GM23338 (cell line): ENCODE results near the gene MRPL37. TPM values are rescaled to one million over a fixed set of nuclear protein-coding genes. Genes with fewer than 3 reads are reported as not detected.

ENCODE experiments used
- ATAC-seq: fragments of 200-7000 bp; cut with Tn5 transposase; 3 replicates; pipeline ENCODE4 v1.9.1; 2020
- DNase-seq: peaks from one replicate; pipeline ENCODE4 v3.0.0-alpha.2; 2015; ENCODE audit warnings: low spot score
- H2AFZ ChIP-seq: fragments of 200-600 bp; sonication (generic); 2 replicates; pipeline ENCODE4 v1.8.0; 2016; ENCODE audit warnings: antibody characterized with exemption, mild to moderate bottlenecking, moderate library complexity
- H3F3A ChIP-seq: fragments of 200-600 bp; sonication (generic); replicated peaks from 2 replicates; pipeline ENCODE4 v1.8.0; 2017; ENCODE audit warnings: antibody characterized with exemption, mixed run types, low read depth
- H3K27ac ChIP-seq: fragments of 200-600 bp; sonication (generic); 2 replicates; pipeline ENCODE4 v1.6.1; 2016; ENCODE audit warnings: low read depth
- H3K27me3 ChIP-seq: fragments of 200-600 bp; sonication (generic); 2 replicates; pipeline ENCODE4 v1.8.0; 2016; ENCODE audit warnings: mild to moderate bottlenecking, mixed run types, moderate library complexity; ENCODE audit not compliant: insufficient read depth
- H3K36me3 ChIP-seq: fragments of 200-600 bp; sonication (generic); 2 replicates; pipeline ENCODE4 v1.8.0; 2016; ENCODE audit warnings: mild to moderate bottlenecking; ENCODE audit not compliant: insufficient read depth
- H3K4me1 ChIP-seq: fragments of 200-600 bp; sonication (generic); 2 replicates; pipeline ENCODE4 v1.8.0; 2016; ENCODE audit warnings: mild to moderate bottlenecking, moderate library complexity; ENCODE audit not compliant: insufficient read depth
- H3K4me2 ChIP-seq: fragments of 200-600 bp; sonication (generic); 2 replicates; pipeline ENCODE4 v1.7.1; 2017; ENCODE audit warnings: mixed run types
- H3K4me3 ChIP-seq: fragments of 200-600 bp; sonication (generic); 2 replicates; pipeline ENCODE4 v1.6.1; 2016; ENCODE audit warnings: mixed run types
- H3K79me2 ChIP-seq: fragments of 200-600 bp; sonication (generic); replicated peaks from 2 replicates; pipeline ENCODE4 v1.8.0; 2017; ENCODE audit warnings: mild to moderate bottlenecking; ENCODE audit not compliant: insufficient read depth
- H3K9me2 ChIP-seq: fragments of 200-600 bp; sonication (generic); 2 replicates; pipeline ENCODE4 v1.8.0; 2017; ENCODE audit not compliant: insufficient read depth
- H4K20me1 ChIP-seq: fragments of 200-600 bp; sonication (generic); replicated peaks from 2 replicates; pipeline ENCODE4 v1.8.0; 2017; ENCODE audit warnings: mild to moderate bottlenecking; ENCODE audit not compliant: insufficient read depth
- H3K27ac Mint-ChIP-seq: 2 replicates; pipeline ENCODE4 v1.8.0; 2020; ENCODE audit warnings: inconsistent platforms, mild to moderate bottlenecking, moderate library complexity, mixed read lengths
- H3K27me3 Mint-ChIP-seq: 3 replicates; pipeline ENCODE4 v1.8.0; 2022; ENCODE audit warnings: low read depth, mild to moderate bottlenecking, moderate library complexity, mixed read lengths, inconsistent platforms; ENCODE audit not compliant: insufficient read depth, poor library complexity
- H3K36me3 Mint-ChIP-seq: 3 replicates; pipeline ENCODE4 v1.8.0; 2021; ENCODE audit warnings: low read depth, mild to moderate bottlenecking, inconsistent platforms, moderate library complexity, mixed read lengths
- H3K4me1 Mint-ChIP-seq: 3 replicates; pipeline ENCODE4 v1.8.0; 2020; ENCODE audit warnings: mild to moderate bottlenecking, inconsistent platforms, mixed read lengths
- H3K4me3 Mint-ChIP-seq: 3 replicates; pipeline ENCODE4 v1.8.0; 2021; ENCODE audit warnings: moderate library complexity, mild to moderate bottlenecking, inconsistent platforms, mixed read lengths
- H3K9me3 Mint-ChIP-seq: 3 replicates; pipeline ENCODE4 v1.8.0; 2020; ENCODE audit warnings: moderate library complexity, mild to moderate bottlenecking, inconsistent platforms, mixed read lengths
- CTCF ChIP-seq, 2 experiments: fragments of 200-600 bp in 1 of 2; sonication (generic) in 1 of 2; conservative IDR thresholded peaks; 2 replicates each; pipeline versions ENCODE4 v1.5.1 to v1.6.1; 2016 to 2017; ENCODE audit warnings: antibody characterized with exemption in 2 of 2, low read depth in 2 of 2, mild to moderate bottlenecking in 2 of 2, moderate library complexity in 1 of 2
- EZH2phosphoT487 ChIP-seq: fragments of 200-600 bp; sonication (generic); IDR thresholded peaks from one replicate; pipeline ENCODE4 v1.8.1; 2018; ENCODE audit warnings: antibody characterized with exemption; ENCODE audit not compliant: unreplicated experiment
- ZNF331 ChIP-seq: fragments of 250-450 bp; sonication (Bioruptor Pico); IDR thresholded peaks from 2 replicates; pipeline ENCODE4 v1.5.0; 2020; ENCODE audit warnings: low read depth, mild to moderate bottlenecking, moderate library complexity
- polyA plus RNA-seq: library from polyadenylated mRNA; unstranded; fragments of >200 nt; fragmentation: Nextera tagmentation; extraction: Ambion mirVana; gene quantifications from 2 replicates; pipeline ENCODE4 v1.2.1, GENCODE V29; 2016
- total RNA-seq: library from RNA; depleted of rRNA; stranded (reverse); fragments of >200 nt; shearing (Covaris generic); gene quantifications from 2 replicates; pipeline ENCODE4 v1.2.3, GENCODE V29; 2014
- TF ChIP-seq, protein P1 (sequence below): IDR thresholded peaks from one replicate; pipeline ENCODE4 v1.6.1; 2018; ENCODE audit warnings: antibody characterized with exemption; ENCODE audit not compliant: unreplicated experiment
- TF ChIP-seq, protein P2 (sequence below): IDR thresholded peaks from 2 replicates; pipeline ENCODE4 v1.6.1; 2016; ENCODE audit warnings: antibody characterized with exemption

Gene MRPL37
- total and polyA plus RNA-seq, 2 experiments from 2014 or later: 130 to 155 TPM

DNA sequence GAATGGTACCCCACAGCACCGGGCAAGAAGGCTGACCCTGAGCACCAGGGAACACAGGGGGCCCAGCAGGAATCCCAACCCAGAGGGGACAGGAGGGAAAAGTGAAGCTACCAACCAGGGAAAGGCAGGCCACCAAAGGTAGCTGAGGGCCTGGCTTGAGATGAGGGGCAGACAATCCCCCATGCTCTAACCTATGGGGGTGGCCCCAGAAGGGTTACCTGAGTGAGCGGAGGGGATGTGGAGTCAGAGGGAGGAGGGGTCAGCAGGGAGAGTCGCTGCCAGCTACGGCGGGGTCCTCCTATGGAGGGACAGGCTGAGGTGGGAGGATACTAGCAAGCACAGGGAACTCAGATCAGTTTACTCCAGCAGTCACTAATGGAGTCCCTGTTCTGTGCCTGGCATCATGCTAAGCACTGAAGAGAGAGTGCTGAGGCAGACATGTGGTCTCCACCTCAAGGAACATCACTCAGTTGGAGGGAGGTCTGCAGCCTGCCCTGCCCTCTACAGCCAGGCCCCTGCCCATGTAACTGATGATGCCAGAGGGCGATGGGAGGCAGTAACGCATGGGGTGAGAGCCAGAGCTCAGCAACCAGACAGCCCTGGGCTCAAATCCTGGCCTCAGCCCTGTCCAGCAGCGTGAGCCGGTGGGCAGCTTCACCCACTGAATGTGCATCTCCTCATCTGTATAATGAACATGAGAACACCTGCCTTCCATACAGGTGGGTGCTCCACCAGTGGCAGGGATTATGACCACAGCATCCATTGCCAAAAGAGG lies 21.5 kb upstream of the MRPL37 start (continued):
- no peak for TF ChIP-seq CTCF (conservative IDR thresholded peaks at IDR 0.05; ENCODE audit: low read depth in 2 of 2)

DNA sequence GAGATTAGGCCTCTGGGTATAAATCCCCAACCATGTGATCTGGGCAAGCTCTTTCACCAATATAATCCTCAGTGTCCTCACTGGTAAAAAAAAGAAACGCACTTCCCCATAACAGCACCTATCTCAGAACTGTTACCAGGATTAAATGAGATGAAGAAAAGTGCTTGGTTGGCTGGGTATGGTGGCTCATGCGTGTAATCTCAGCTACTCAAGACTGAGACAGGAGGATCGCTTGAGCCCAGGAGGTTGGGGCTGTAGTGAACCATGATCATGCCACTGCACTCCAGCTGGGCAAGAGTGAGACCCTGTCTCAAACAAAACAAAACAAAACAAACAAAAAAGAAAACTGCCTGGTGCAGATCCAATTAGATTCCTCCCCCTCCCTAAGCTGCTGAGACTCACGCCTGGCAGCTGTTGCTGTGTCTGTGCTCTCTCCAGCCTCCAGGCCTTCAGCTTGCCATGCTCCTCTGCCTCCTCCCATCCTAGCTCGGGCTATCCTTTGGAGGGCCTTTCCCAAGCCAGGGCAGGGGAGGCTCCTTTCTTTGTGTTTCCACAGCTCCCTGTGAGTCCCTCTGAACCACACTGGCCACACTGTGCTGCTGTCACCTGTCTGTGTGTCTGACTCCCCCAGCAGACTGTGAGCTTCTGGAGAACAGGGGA lies 19.1 kb upstream of the MRPL37 start:
- no peak for TF ChIP-seq CTCF (conservative IDR thresholded peaks at IDR 0.05; ENCODE audit: low read depth in 2 of 2)
- TF ChIP-seq, protein P1, sequence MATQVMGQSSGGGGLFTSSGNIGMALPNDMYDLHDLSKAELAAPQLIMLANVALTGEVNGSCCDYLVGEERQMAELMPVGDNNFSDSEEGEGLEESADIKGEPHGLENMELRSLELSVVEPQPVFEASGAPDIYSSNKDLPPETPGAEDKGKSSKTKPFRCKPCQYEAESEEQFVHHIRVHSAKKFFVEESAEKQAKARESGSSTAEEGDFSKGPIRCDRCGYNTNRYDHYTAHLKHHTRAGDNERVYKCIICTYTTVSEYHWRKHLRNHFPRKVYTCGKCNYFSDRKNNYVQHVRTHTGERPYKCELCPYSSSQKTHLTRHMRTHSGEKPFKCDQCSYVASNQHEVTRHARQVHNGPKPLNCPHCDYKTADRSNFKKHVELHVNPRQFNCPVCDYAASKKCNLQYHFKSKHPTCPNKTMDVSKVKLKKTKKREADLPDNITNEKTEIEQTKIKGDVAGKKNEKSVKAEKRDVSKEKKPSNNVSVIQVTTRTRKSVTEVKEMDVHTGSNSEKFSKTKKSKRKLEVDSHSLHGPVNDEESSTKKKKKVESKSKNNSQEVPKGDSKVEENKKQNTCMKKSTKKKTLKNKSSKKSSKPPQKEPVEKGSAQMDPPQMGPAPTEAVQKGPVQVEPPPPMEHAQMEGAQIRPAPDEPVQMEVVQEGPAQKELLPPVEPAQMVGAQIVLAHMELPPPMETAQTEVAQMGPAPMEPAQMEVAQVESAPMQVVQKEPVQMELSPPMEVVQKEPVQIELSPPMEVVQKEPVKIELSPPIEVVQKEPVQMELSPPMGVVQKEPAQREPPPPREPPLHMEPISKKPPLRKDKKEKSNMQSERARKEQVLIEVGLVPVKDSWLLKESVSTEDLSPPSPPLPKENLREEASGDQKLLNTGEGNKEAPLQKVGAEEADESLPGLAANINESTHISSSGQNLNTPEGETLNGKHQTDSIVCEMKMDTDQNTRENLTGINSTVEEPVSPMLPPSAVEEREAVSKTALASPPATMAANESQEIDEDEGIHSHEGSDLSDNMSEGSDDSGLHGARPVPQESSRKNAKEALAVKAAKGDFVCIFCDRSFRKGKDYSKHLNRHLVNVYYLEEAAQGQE: no peak
- no peak for TF ChIP-seq EZH2phosphoT487
- TF ChIP-seq ZNF331: no peak
- TF ChIP-seq, protein P2, sequence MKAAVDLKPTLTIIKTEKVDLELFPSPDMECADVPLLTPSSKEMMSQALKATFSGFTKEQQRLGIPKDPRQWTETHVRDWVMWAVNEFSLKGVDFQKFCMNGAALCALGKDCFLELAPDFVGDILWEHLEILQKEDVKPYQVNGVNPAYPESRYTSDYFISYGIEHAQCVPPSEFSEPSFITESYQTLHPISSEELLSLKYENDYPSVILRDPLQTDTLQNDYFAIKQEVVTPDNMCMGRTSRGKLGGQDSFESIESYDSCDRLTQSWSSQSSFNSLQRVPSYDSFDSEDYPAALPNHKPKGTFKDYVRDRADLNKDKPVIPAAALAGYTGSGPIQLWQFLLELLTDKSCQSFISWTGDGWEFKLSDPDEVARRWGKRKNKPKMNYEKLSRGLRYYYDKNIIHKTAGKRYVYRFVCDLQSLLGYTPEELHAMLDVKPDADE: no peak
- no peaks in the 10 kb centered on the region for H3F3A ChIP-seq
- no peak overlapping the region for H3K27ac ChIP-seq
- no peak overlapping the region for H3K4me3 ChIP-seq
- H3K27me3 Mint-ChIP-seq: peaks cover 6% of the 10 kb centered on the region
- no peaks in the 10 kb centered on the region for H3K27me3 ChIP-seq
- no peaks in the 10 kb centered on the region for H3K4me1 ChIP-seq
- peak overlapping the region; percentile 78 for H3K27ac Mint-ChIP-seq
- H3K4me2 ChIP-seq: no peak overlapping the region
- H2AFZ ChIP-seq: no peak overlapping the region
- H3K79me2 ChIP-seq: no peaks in the 10 kb centered on the region
- H3K4me1 Mint-ChIP-seq: peaks cover 3% of the 10 kb centered on the region; the same call in 2 of the 3 replicates
- ATAC-seq (no peak), DNase-seq (no peak)
- H3K4me3 Mint-ChIP-seq: no peak overlapping the region
- H3K36me3 ChIP-seq: no peaks in the 10 kb centered on the region
- H3K9me3 Mint-ChIP-seq: no peaks in the 10 kb centered on the region
- no peaks in the 10 kb centered on the region for H4K20me1 ChIP-seq
- H3K36me3 Mint-ChIP-seq: peaks cover 13% of the 10 kb centered on the region
- no peaks in the 10 kb centered on the region for H3K9me2 ChIP-seq
